Stimulated activated CD8-positive, alpha-beta memory T cell treated with anti-CD3 and anti-CD28 coated beads, Interleukin-12 subunit alpha, Interleukin-12 subunit beta, amount 100 ng/mL, for 24 hours (primary cell): ENCODE results near the gene HCN3.
"Not testable (repeated sequence)": the region's sequence is repeated elsewhere in the genome, so short reads cannot be mapped to it uniquely, and the experiment has no call there.

Experiments
- DNase-seq: peaks from one replicate; pipeline ENCODE4 v3.0.0-alpha.2; 2020; ENCODE audit errors: extremely low read depth

HCN3 gene

DNA sequence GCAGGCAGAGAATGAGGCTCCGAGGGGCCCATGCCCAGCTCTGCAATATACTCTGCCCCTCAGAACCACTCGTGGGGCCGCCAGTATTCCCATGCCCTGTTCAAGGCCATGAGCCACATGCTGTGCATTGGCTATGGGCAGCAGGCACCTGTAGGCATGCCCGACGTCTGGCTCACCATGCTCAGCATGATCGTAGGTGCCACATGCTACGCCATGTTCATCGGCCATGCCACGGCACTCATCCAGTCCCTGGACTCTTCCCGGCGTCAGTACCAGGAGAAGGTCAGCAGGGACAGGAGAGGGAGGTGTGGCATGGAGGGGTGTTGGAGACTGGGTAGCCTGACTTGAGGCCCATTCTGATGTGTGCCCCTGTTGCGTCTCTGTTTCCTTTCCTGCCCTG is 7.2 kb downstream of the HCN3 start:
- DNase-seq: no peak

DNA sequence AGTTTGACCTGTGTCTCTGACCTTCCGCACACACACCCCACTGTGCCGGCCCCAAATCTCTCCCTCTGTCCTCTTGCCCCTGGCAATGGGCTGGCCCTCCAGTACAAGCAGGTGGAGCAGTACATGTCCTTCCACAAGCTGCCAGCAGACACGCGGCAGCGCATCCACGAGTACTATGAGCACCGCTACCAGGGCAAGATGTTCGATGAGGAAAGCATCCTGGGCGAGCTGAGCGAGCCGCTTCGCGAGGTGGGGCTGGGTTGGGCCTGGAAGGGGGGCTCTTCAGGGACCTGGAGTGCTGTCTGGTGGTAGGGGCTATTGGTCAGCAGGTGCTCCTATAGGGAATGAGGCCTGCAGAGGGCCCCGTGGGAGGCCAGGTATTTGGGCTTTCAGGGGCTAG is 7.8 kb downstream of the HCN3 start:
- DNase-seq: no peak

DNA sequence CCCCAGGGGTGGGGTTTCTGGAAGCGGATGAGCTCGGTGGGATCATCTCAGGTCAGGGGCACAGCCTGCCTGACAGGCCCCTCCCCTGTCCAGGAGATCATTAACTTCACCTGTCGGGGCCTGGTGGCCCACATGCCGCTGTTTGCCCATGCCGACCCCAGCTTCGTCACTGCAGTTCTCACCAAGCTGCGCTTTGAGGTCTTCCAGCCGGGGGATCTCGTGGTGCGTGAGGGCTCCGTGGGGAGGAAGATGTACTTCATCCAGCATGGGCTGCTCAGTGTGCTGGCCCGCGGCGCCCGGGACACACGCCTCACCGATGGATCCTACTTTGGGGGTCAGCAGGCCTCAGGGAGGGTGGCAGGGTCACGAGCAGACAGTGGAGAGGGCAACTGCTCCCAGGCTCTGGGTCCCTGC is 8.4 kb downstream of the HCN3 start:
- no peak for DNase-seq

DNA sequence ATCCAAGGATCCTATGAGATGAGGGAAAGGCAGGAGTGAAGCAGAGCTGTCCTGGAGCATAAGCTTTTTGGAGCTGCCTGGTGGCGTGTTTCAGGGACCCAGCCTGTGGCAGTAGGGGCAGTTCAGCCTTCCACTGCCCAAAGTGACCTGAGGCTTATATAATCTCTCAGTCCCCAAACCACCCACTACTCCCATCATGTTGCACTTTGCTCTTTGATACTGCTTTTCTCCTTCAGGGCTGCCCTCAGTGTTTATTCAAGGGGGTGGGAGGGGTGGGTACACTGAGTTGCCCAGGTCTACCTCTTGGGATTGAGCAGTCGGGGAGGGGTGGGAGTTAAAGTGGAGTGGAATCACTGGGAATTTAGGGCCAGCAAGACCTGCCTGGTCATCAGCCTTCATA is 9.3 kb downstream of the HCN3 start:
- DNase-seq: no peak

DNA sequence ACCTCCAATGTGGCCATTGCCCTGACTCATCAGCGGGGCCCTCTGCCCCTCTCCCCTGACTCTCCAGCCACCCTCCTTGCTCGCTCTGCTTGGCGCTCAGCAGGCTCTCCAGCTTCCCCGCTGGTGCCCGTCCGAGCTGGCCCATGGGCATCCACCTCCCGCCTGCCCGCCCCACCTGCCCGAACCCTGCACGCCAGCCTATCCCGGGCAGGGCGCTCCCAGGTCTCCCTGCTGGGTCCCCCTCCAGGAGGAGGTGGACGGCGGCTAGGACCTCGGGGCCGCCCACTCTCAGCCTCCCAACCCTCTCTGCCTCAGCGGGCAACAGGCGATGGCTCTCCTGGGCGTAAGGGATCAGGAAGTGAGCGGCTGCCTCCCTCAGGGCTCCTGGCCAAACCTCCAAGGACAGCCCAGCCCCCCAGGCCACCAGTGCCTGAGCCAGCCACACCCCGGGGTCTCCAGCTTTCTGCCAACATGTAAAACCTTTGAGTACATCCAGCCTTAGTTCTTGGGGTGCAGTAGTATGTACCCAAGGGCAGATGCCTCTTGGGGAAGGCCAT is 10.8 kb downstream of the HCN3 start:
- DNase-seq: no peak

DNA sequence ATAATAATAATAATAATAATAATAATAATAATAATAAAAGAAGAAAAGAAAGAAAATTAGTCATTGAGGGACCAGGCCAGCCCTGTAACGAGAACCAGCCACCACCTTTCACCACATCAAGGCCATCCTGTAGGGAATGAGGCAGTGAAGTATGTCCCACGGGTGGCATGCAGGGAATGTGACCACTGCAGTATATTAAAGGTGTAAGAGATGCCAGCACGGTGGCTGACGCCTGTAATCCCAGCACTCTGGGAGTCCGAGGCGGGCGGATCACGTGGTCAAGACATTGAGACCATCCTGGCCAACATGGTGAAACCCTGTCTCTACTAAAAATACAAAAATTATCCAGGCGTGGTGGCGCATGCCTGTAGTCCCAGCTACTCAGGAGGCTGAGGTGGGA is 13.7 kb downstream of the HCN3 start:
- not testable (repeated sequence) for DNase-seq

DNA sequence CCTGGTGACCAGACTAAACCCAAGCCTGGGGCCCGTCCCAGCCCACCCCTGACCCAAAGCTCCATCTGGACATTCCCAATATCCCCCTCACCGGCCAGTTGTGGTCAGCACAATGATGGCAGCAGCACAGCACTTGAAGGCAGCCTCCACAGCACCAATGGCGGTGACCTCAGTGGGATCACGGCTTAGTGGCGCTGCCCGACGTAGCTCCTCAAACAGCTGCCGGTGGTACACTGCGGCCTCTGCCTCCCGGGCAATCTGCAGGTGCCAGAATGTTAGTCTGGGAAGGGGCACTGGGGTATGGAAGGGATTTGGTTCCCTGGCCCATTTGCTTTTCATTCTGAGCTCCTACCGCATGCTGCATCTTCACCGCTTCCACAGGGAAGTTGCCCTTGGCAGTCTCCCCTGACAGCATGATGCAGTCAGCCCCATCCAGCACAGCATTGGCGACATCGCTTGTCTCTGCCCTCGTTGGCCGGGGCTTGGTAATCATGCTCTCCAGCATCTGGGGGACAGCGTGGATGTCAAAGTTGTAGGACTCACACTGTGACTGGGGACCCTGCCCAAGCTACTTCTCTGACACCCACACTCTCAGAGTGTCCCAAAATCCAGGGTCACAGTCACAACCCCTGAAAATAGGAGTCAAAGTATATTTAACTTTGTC is 16.0 kb downstream of the HCN3 start:
- DNase-seq: no peak

DNA sequence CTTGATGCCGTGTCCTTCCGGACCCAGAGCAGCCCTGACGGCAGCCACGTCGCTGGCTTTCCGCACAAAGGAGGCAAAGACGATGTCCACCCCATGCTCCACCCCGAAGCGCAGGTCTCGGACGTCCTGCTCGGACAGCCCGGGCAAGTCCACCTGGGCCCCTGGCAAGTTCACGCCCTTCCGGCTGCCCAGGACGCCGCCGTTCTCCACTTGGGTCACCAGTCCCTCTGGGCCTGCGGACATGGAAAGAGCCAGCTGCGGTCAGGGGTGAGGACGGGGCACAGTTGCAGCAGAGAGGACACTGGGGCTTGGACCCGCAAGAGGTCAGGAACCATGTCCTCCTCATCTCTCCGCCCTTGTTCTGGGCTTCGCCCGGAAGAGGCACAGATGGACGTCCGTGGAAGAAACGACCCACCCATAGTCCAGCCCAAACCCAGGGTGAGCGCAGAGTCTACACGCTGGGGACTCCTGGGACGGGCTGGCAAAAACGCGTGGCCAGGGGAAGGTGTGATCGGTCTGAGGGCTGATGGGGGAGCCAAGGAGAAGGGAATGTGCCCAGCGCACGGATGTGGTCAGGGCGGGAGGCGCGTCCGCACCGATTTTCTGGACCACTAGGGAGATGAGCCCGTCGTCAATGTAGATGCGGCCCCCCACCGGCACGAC is 17.4 kb downstream of the HCN3 start:
- no peak for DNase-seq

DNA sequence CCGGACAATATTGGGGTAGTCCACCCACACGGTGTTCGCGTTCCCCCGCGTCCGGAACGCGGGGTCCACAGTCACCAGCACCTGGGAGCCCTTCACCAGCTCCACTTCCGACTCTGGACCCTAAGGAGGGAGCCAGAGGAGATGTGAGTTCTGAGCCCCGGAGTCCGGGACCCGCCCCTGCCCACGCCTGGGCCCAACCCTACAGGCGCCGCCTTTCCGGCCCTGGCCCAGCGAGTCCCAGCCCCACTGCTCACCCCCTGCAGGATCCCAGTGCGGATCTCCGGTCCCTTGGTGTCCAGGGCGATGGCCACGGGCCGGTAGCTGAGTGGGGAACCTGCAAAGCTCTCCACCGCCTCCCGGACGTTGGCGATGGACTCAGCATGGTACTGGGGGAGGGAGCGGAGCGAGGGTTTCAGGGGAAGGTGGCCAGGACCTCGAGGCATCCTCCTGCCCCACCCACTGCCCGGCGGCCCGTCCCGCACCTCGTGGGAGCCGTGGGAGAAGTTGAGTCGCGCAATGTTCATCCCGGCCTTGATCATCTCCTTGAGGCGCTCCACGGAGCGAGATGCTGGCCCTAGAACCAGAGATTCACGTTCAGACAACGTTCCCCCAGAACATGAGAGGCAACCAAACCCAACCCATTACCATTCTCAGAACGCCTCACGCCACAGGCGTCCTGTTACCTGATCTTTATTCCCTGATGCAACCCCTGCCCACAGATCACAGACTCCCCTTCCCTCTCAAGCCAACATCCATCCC is 18.1 kb downstream of the HCN3 start:
- DNase-seq: no peak

DNA sequence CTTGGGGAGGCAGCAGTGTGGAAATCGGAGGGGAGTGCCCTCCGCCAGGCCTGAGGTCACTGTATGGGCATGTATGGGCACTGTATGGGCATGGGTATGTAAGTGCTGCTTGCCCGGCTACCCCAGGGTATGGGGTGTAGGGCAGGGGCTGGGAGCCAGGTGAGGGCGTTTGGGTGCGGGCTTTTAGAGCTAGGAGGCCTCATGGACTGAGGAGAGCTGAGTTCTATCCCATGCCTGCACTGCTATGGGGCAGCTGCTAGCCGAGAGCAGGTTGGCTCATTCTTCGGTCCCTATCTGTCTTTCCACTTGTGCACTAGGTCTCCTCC is 18.6 kb downstream of the HCN3 start:
- no peak for DNase-seq

DNA sequence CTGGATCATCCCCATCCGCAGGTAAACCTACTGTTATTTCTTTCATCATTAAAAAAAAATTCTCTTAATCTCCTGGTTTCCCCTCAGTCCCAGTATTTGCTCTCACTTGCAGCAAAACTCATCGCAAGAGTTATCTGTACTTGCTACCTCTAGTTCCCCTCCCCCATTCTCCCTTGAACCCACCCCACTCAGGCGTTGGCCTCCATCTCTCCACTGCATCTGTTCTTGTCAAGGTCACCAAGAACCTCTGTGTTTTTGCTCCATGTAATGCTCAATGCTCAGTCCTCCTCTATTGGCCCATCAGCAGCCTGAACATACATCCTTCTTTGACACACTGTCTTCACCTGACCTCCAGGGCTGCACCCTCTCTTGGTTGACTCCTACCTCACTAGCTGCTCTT is 19.4 kb downstream of the HCN3 start:
- no peak for DNase-seq

DNA sequence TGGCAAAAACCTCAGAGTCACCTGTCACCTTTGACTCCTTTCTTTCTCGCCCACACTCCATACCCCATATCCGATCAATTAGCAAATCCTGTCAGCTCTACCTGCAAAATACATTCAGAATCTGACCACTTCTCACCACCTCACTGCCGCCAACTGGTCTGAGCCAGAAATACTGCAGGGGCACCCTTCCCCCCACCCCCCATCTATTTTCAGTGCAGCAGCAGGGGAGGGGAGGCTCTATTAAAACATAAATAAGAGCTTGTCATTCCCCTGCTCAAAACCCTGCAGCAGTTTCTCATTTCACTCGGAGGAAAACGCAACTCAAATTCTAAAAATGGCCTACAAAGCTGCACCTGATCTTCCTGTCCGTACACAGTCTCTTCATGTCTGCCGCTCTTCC is 20.1 kb downstream of the HCN3 start:
- DNase-seq: no peak

DNA sequence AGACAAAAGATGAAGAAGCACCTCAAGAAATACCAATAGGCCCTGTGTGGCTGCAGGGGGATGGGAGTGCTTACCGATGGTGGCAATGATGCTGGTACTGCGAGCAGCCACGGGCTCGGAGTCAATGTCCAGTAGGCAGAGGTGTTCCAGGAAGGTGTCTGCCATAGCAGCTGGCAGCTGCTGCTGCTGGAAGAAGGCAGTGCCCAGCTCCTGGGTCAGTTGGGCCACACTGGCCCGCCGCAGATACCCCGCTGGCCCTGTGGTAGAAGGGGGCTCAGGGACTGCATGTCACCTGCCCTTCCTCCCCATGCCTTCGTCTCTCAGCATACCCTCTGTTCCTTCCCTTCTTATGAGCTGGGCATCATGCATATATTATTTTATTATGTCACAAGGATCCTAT is 22.8 kb downstream of the HCN3 start:
- no peak for DNase-seq

DNA sequence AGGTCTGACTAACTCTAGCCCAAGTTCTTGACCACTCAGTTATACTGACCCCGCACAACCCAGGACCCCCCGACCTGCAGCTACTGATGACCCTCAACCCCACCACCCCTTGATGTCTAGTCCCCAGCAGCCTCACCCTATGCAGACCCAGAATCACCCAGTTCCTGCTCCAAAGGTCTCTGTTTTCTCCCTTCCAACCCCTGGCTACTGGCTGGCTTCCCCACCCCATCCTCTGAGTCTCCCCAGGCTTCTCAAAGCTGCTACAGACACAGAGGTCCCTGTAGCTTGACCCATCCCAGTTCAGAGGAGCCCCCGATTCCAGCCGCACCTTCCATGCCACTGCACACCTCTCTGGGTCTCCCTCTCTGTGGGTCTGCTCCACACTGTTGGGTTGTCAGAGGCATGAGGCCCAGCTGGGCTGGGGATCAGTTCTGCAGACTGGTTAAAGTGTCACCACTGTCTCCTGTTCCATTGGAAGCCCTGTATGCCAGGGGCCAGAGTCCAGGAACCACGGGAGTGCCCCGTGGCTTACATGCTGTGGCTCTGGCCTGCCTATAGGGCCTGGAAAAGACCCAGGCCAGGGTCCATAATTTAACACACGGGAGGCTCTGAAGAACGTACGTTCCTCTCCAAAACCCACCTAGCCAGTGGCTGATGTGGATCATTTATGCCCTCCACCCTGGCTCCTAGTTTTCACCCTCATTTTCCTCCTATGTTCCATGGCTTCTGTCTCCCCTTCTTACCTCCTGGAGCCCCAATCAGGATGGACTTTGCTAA is 23.5 kb downstream of the HCN3 start:
- DNase-seq: no peak

DNA sequence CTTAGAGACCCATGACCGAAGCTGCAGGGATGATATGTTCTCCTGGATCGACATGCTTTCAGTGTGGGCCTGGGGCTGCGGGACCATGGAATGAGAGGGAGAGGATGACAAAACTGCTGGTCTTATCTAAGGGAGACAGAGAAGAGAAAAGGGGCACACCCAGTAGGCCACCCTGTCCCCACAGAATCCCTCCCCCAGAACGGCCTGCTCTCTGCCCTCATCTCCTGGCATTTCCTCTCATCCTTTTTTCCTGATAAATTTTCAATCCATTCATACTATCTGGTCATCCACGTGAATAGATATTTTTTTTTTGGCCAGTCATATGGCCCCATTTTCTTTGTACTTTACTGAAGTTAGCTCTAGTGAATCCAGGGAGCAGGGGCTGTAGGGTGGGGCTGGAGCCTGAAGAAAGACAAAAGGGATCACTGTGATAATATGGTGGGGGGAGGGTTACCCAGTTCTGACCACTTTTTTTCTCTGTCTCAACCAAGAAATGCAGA is 24.1 kb downstream of the HCN3 start, which contains the start of gene PKLR:
Gene PKLR (minus strand): TSS at position 97 of the 500 bp plus-strand sequence. CDS start 43 bp downstream, at position 54.
- no peak for DNase-seq

DNA sequence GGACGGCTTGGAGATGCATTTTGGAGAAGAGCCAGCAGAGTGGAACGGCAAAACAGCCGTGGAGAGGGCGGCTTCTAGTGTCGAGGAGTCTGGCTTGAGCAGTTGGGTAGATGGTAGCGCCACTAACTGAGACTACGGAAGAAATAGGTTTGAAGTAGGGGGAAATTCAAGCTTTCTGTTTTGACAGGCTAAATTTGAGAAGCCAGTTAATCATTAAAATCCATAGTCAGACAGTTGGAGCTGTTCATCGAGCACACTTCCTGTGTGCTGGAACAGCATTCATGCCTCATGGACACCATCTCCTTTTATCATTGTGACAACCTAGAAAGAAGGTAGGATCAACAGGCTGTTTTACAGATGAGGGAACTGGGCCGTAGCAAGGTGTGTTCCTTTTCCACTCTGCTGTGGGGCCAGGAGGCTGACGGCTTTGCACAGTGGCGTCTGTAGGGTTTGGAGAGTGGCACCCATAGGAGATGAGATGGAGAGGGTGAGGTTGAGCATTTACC is 27.3 kb downstream of the HCN3 start:
- no peak for DNase-seq

DNA sequence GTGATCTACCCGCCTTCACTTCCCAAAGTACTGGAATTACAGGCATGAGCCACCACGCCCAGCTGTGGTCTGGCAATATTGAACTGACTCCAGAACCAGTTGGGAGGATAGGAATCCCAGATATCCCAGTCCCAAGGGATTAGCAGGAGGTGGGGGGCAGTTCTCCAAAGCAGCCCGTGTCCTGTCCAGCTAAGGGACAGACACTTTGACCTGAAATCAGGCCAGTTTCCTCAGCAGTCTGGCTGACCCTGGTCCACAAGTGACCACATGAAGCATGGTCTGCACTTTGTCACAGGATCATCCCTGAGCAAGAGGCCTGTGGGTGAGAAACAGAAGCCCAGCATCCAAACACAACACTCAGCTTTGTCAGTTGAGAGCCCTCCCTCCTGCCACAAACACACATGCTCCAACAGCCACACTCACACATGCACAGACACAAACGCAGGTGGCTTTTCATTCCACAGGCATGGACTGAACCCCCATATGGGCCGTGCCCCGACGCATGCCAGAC is 28.7 kb downstream of the HCN3 start:
- no peak for DNase-seq

DNA sequence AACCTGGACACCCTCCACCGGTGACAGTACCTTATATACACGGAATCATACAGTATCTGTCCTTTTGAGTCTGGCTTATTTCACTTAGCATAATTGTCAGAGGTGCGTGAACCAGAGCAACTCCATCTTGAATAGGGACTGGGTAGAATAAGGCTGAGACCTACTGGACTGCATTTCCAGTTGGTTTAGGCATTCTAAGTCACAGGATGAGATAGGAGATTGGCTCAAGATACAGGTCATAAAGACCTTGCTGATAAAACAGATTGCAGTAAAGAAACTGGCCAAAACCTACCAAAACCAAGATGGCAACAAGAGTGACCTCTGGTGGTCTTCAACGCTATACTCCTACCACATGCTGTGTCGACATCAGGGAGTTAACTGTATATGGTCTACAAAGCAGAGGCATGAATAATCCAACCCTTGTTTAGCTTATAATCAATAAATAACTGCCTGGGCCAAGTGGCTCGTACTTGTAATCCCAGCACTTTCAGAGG is 30.0 kb downstream of the HCN3 start:
- no peak for DNase-seq

DNA sequence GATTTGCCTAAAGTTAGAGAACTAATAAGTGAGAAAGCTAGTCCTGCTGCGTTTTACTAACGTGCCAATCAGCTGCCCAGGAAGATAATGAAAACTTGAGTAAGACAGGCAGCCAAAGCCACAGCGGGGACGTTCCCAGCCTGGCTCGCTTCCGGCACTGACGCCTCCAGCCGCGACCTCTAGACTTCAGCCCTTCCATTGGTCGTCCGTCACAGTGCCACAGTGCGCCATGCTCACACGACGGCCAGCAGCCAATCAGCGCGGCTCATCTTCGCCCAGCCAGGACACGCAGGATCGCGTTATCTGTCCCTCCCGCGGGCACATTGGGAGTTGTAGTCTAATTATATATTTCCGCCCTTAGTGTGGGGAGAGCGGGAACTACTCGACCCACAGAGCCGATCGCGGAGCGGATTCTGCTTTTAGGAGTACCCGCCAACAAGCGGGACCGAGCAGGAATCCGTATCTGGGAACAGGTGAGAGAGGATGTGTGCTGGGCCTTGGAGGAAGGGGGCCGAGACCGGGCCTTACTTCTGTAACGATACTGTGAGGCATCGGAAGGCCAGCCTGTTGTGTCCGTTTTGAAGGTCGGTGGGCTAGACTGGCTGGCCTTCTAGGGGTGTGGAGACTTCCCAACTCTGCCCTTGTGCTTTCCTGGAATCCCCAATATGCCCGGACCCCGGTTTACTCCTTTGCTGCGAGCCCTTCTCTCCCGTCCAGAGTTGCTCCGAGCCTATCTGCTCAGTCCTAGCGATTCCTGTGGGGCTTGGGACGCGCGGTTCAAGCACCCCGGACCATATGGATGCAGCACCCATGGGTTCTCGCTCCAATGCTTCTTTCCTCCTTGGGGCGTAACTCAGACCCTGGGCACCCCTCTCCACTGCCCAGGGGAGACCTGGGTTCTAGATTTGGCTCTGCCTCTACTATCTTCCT is 31.5 kb downstream of the HCN3 start, which contains the start of gene FDPS:
Gene FDPS (plus strand): TSS at position 374 of the 930 bp plus-strand sequence. CDS start 924 bp downstream, outside the sequence.
- peak; percentile 92 for DNase-seq
